ENCODE results near the gene HLA-DOB.

The HLA-DOB gene

GRCh38 chr6:32836873-32837272, 20.1 kb upstream of the HLA-DOB start:
- peak overlapping the region; percentile 98 for H3K27ac Mint-ChIP-seq
- DNase-seq = no peak
- no peaks in the 10 kb centered on the region for H3K27me3 Mint-ChIP-seq
- peaks cover 4% of the 10 kb centered on the region for H3K9me3 Mint-ChIP-seq
- peaks cover 80% of the 10 kb centered on the region for H3K36me3 Mint-ChIP-seq (ENCODE audit: low read depth)
- no peak for ATAC-seq
- peaks cover 82% of the 10 kb centered on the region for H3K4me1 Mint-ChIP-seq
- peak overlapping the region; percentile 98 for H3K4me3 Mint-ChIP-seq

- ATAC-seq (peak; percentile 6), DNase-seq (no peak)
- Mint-ChIP-seq H3K36me3 (ENCODE audit: low read depth) (peaks cover 79% of the 10 kb centered on the region), H3K27ac (peak overlapping the region; percentile 98), H3K9me3 (peaks cover 4% of the 10 kb centered on the region), H3K4me1 (peaks cover 74% of the 10 kb centered on the region), H3K27me3 (no peaks in the 10 kb centered on the region), H3K4me3 (peak overlapping the region; percentile 98)
Observed at GRCh38 chr6:32835167-32835893, 18.5 kb upstream of the HLA-DOB start.

GRCh38 chr6:32833664-32834063, 16.9 kb upstream of the HLA-DOB start:
- Mint-ChIP-seq H3K27me3 (no peaks in the 10 kb centered on the region), H3K27ac (peak overlapping the region; percentile 98), H3K36me3 (ENCODE audit: low read depth) (peaks cover 83% of the 10 kb centered on the region), H3K4me1 (peaks cover 66% of the 10 kb centered on the region), H3K4me3 (peak overlapping the region; percentile 98), H3K9me3 (peaks cover 4% of the 10 kb centered on the region)
- ATAC-seq (no peak), DNase-seq (no peak)

- H3K4me1 Mint-ChIP-seq = peaks cover 72% of the 10 kb centered on the region
- no peaks in the 10 kb centered on the region for H3K27me3 Mint-ChIP-seq
- H3K9me3 Mint-ChIP-seq = peaks cover 4% of the 10 kb centered on the region
- H3K27ac Mint-ChIP-seq = peak overlapping the region; percentile 26
- no peak overlapping the region for H3K4me3 Mint-ChIP-seq
- peaks cover 88% of the 10 kb centered on the region for H3K36me3 Mint-ChIP-seq (ENCODE audit: low read depth)
- no peak for ATAC-seq
- DNase-seq = no peak
Observed at GRCh38 chr6:32832535-32832934, 15.7 kb upstream of the HLA-DOB start.

GRCh38 chr6:32830936-32831335, 14.1 kb upstream of the HLA-DOB start:
- DNase-seq (no peak), ATAC-seq (no peak)
- Mint-ChIP-seq H3K4me3 (no peak overlapping the region), H3K27ac (peak overlapping the region; percentile 66), H3K36me3 (ENCODE audit: low read depth) (peaks cover 77% of the 10 kb centered on the region), H3K9me3 (peaks cover 4% of the 10 kb centered on the region), H3K27me3 (no peaks in the 10 kb centered on the region), H3K4me1 (peaks cover 69% of the 10 kb centered on the region)

- Mint-ChIP-seq H3K27me3 (no peaks in the 10 kb centered on the region), H3K4me3 (no peak overlapping the region), H3K9me3 (peaks cover 4% of the 10 kb centered on the region), H3K36me3 (ENCODE audit: low read depth) (peaks cover 67% of the 10 kb centered on the region), H3K4me1 (peaks cover 60% of the 10 kb centered on the region), H3K27ac (no peak overlapping the region)
- DNase-seq = no peak
- ATAC-seq = no peak
Observed at GRCh38 chr6:32830017-32830416, 13.2 kb upstream of the HLA-DOB start.

GRCh38 chr6:32829495-32829894, 12.7 kb upstream of the HLA-DOB start:
- DNase-seq = no peak
- peaks cover 62% of the 10 kb centered on the region for H3K36me3 Mint-ChIP-seq (ENCODE audit: low read depth)
- ATAC-seq = no peak
- peaks cover 4% of the 10 kb centered on the region for H3K9me3 Mint-ChIP-seq
- H3K4me3 Mint-ChIP-seq = no peak overlapping the region
- no peak overlapping the region for H3K27ac Mint-ChIP-seq
- H3K4me1 Mint-ChIP-seq = peaks cover 55% of the 10 kb centered on the region
- no peaks in the 10 kb centered on the region for H3K27me3 Mint-ChIP-seq

- H3K27me3 Mint-ChIP-seq = no peaks in the 10 kb centered on the region
- H3K36me3 Mint-ChIP-seq (ENCODE audit: low read depth) = peaks cover 38% of the 10 kb centered on the region
- H3K4me3 Mint-ChIP-seq = no peak overlapping the region
Observed at GRCh38 chr6:32827025-32827424, 10.2 kb upstream of the HLA-DOB start.

GRCh38 chr6:32825966-32826365, 9.2 kb upstream of the HLA-DOB start:
- H3K27me3 Mint-ChIP-seq = no peaks in the 10 kb centered on the region
- DNase-seq (no peak), ATAC-seq (no peak)
- H3K36me3 Mint-ChIP-seq (ENCODE audit: low read depth) = peaks cover 29% of the 10 kb centered on the region
- peak overlapping the region; percentile 43 for H3K27ac Mint-ChIP-seq
- peaks cover 35% of the 10 kb centered on the region for H3K4me1 Mint-ChIP-seq
- H3K4me3 Mint-ChIP-seq = no peak overlapping the region
- no peaks in the 10 kb centered on the region for H3K9me3 Mint-ChIP-seq

More at GRCh38 chr6:32827025-32827424, 10.2 kb upstream of the HLA-DOB start:
- H3K9me3 Mint-ChIP-seq = no peaks in the 10 kb centered on the region
- H3K27ac Mint-ChIP-seq = peak overlapping the region; percentile 43
- no peak for DNase-seq
- H3K4me1 Mint-ChIP-seq = peaks cover 35% of the 10 kb centered on the region
- ATAC-seq = no peak

GRCh38 chr6:32819729-32820128, 2.9 kb upstream of the HLA-DOB start:
- Mint-ChIP-seq H3K9me3 (no peaks in the 10 kb centered on the region), H3K27me3 (no peaks in the 10 kb centered on the region), H3K27ac (no peak overlapping the region), H3K4me3 (no peak overlapping the region), H3K4me1 (peaks cover 25% of the 10 kb centered on the region), H3K36me3 (ENCODE audit: low read depth) (peaks cover 2% of the 10 kb centered on the region)
- peak; percentile 25 for ATAC-seq
- DNase-seq = no peak

- ATAC-seq (peak; percentile 47), DNase-seq (no peak)
- H3K9me3 Mint-ChIP-seq = no peaks in the 10 kb centered on the region
- no peak overlapping the region for H3K4me3 Mint-ChIP-seq
- H3K4me1 Mint-ChIP-seq = peaks cover 25% of the 10 kb centered on the region
- H3K36me3 Mint-ChIP-seq (ENCODE audit: low read depth) = peaks cover 2% of the 10 kb centered on the region
- no peaks in the 10 kb centered on the region for H3K27me3 Mint-ChIP-seq
- H3K27ac Mint-ChIP-seq = no peak overlapping the region
Observed at GRCh38 chr6:32818867-32819266, 2.1 kb upstream of the HLA-DOB start.

GRCh38 chr6:32815996-32816395, 806 bp downstream of the HLA-DOB start:
- H3K4me3 Mint-ChIP-seq = peak overlapping the region; percentile 70
- peaks cover 2% of the 10 kb centered on the region for H3K36me3 Mint-ChIP-seq (ENCODE audit: low read depth)
- H3K9me3 Mint-ChIP-seq = no peaks in the 10 kb centered on the region
- ATAC-seq (no peak), DNase-seq (no peak)
- peaks cover 3% of the 10 kb centered on the region for H3K27me3 Mint-ChIP-seq
- H3K4me1 Mint-ChIP-seq = peaks cover 23% of the 10 kb centered on the region
- H3K27ac Mint-ChIP-seq = peak overlapping the region; percentile 14

- Mint-ChIP-seq H3K4me3 (peak overlapping the region; percentile 50), H3K27ac (peak overlapping the region; percentile 64), H3K27me3 (peaks cover 3% of the 10 kb centered on the region), H3K36me3 (ENCODE audit: low read depth) (peaks cover 4% of the 10 kb centered on the region), H3K4me1 (peaks cover 23% of the 10 kb centered on the region), H3K9me3 (no peaks in the 10 kb centered on the region)
- DNase-seq (no peak), ATAC-seq (no peak)
Observed at GRCh38 chr6:32815115-32815514, 1.7 kb downstream of the HLA-DOB start.

GRCh38 chr6:32814145-32814544, 2.7 kb downstream of the HLA-DOB start:
- H3K9me3 Mint-ChIP-seq = no peaks in the 10 kb centered on the region
- H3K27ac Mint-ChIP-seq = no peak overlapping the region
- DNase-seq (no peak), ATAC-seq (peak; percentile 15)
- H3K4me1 Mint-ChIP-seq = peaks cover 15% of the 10 kb centered on the region
- H3K4me3 Mint-ChIP-seq = no peak overlapping the region
- H3K36me3 Mint-ChIP-seq (ENCODE audit: low read depth) = peaks cover 4% of the 10 kb centered on the region
- H3K27me3 Mint-ChIP-seq = peaks cover 3% of the 10 kb centered on the region

GRCh38 chr6:32809171-32809570, 7.6 kb downstream of the HLA-DOB start:
- no peak for DNase-seq
- H3K27ac Mint-ChIP-seq = no peak overlapping the region
- peaks cover 3% of the 10 kb centered on the region for H3K4me1 Mint-ChIP-seq
- peaks cover 25% of the 10 kb centered on the region for H3K27me3 Mint-ChIP-seq
- ATAC-seq = no peak
- H3K4me3 Mint-ChIP-seq = no peak overlapping the region
- H3K9me3 Mint-ChIP-seq = no peaks in the 10 kb centered on the region
- H3K36me3 Mint-ChIP-seq (ENCODE audit: low read depth) = peaks cover 2% of the 10 kb centered on the region

Data from activated naive CD8-positive, alpha-beta T cell treated with anti-CD3 and anti-CD28 coated beads, Interleukin-2, amount 50 U/mL, for 24 hours (primary cell).